Fibroblast of lung (primary cell): Measurements from ENCODE around the gene NBEAL1.
"Not testable (repeated sequence)": the region's sequence is repeated elsewhere in the genome, so short reads cannot be mapped to it uniquely, and the experiment has no call there.

Experiments
- CTCF ChIP-seq, 2 donors: IDR thresholded peaks in 1 of 2; conservative IDR thresholded peaks in 1 of 2; 1 replicate in 1 of 2; 2 replicates in 1 of 2; pipeline ENCODE4 v1.5.1; 2011 to 2012; ENCODE audit warnings: low read length in 2 of 2, control low read depth in 1 of 2, inconsistent platforms in 1 of 2, low read depth in 1 of 2, mild to moderate bottlenecking in 1 of 2
- EZH2 ChIP-seq: IDR thresholded peaks from 2 replicates; pipeline ENCODE4 v1.5.1; 2012; ENCODE audit warnings: low read length, control low read depth, mild to moderate bottlenecking; ENCODE audit errors: missing control alignments

- not testable (repeated sequence) for TF ChIP-seq CTCF (conservative IDR thresholded peaks at IDR 0.05 in 1 of 2, IDR thresholded peaks at IDR 0.05 in 1 of 2; ENCODE audit: low read depth in 1 of 2, low read length in 2 of 2); EZH2
Observed at GRCh38 chr2:203066519-203067091, 51.9 kb downstream of the NBEAL1 start.
